NCI-H1930 (cell line): ENCODE data around the gene IGF1R.
A peak's percentile ranks its signal among the peaks of the same experiment; 100 is the strongest.

Source experiments
- DNase-seq, 2 experiments: peaks; one replicate each; lab custom pipeline; 2025; lab: John Stamatoyannopoulos, UW

The IGF1R gene

DNA sequence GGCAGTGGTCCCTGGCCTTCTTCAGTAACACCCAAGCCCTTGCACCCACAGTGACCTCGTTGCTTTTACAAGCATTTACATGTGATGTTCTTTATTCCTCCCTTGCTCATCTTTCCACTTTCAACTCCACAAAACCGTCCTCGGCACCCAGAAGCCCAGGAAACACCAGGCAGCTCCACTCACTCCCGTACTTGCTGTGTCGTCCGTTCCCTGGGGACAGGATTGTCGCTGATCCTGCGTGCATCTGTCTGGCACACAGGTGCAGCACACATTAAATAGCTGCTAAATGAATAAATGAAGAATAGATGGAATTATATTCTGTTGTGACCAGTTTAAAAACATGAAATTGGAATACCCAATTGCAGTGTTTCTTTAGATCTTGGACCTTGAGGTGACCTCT is 239.6 kb downstream of the IGF1R start:
- no peak for DNase-seq

DNA sequence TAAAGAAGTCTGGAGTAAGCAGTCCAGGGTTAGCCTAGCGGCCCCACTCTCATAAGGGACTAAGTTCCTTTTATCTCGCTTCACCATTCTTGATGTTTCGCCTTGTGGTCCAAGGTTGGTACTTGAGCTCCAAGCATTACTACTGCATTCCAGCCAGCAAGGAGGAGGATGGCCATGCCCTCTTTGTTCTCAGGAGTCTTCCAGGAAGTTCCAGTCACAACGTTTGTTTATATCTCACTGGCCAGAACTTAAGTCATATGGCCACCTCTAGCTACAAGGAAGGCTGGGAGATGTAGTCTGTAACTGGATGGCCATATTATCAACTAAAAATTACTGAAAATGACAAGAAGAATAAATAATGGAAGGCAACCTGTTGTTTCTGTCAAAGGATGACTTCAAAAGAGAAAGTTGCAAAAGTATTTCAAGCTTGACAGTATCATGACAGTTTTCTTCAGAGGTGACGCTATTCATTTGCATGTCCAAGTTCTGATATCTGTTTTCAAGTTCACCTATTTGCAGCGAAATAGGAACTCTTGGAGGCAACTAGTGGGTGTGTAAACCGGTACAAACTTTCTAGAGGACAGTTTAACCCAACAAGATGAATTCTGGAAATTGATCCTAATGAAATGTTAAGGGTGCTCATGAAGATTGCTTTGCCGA is 240.6 kb downstream of the IGF1R start:
- DNase-seq: no peak

DNA sequence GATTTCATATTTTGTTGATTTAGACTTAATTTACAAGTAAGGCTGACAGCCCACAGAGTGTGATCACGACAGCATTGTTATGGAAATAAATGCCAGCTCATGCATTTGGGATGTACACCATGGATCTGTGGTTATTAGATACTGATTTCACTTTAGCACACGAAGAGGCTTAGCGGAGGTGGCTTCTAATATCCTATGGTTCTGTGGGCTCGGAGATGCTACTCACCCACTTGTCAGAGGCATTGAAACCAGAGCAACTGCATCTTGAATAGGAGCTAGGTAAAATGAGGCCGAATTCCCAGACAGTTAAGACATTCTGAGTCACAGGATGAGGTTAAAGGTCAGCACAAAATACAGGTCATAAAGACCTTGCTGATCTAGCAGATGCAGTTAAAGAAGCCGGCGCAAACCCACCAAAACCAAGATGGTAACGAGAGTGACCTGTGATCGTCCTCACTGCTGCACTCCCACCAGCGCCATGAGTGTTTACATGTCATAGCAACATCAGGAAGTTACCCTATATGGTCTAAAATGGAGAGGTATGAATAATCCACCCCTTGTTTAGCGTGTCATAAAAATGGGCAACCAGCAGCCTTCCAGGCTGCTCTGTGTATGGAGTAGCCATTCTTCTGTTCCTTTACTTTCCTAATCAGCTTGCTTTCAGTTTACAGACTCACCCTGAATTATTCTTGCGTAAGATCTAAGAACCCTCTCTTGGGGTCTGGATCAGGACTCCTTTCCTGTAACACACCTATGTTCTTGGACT is 241.8 kb downstream of the IGF1R start:
- no peak for DNase-seq

DNA sequence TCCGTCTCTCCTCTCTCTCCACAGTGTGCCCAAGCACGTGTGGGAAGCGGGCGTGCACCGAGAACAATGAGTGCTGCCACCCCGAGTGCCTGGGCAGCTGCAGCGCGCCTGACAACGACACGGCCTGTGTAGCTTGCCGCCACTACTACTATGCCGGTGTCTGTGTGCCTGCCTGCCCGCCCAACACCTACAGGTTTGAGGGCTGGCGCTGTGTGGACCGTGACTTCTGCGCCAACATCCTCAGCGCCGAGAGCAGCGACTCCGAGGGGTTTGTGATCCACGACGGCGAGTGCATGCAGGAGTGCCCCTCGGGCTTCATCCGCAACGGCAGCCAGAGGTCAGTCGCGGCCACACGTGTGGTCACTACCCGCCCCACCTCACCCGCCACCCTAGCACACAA is 243.0 kb downstream of the IGF1R start:
- DNase-seq: no peak

DNA sequence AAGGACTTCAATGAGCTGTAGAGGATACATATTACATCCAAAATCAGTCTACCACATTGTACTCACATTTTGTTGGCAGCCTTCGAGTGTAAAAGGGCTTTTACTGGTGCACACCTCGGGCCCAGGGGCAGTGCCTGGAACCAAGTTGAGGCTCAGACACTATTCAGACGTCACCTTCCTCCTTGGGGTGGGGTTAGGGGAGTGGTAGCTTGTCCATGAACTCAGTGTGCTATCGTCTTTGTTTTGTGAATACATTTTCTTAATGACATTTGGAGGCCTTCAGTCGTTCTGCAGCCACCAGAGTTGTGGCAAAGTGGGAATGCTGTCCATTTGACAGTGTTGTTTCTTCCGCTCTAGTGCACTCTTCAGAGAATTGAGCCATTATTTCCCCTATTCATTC is 245.1 kb downstream of the IGF1R start:
- DNase-seq: no peak

DNA sequence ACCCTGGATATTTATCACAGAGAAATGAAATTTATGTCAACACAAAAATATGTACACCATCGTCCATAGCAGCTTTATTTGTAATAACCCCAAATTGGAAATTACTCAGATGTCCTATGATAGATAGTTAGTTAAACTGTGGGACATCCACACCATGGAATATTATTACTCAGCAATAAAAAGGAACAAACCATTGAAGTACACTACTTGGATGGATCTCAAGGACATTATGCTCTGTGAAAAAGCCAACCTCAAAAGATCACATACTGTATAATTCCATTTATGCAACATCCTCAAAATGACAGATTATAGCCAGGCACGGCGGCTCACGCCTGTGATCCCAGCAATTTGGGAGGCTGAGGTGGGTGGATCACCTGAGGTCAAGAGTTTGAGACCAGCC is 246.0 kb downstream of the IGF1R start:
- DNase-seq: no peak

DNA sequence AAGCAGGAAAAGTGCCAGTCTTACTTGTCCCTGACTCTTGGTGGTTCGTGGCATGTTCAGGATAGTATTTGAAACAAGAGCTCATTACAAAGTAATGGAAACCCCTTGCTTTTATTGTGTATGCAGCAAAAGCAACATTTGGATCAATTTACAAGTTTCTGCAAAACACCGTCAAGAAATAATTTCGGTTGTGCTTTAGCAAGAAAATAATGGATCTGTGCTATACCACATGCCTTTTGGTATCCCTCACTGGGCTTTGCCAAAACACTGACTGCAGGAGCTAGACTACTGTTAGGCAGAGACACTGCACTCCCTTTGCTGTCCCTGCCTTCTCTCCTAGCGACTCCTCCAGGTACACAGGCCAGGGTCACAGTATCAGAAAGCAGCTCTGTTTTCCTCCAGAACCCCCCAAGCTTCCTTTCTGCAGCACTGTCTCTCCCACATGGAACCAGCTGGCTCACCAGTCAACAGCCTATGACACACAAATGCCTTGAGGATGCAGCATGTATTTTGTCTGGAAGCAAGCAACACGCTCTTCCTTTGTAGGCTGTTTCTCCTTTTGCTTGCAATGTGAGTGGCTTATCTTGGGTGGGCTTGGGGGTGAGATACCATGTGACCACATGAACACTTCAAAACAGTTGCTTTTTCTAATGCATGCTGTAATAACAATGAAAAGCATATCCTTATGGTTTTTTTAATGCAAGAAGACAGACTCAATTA is 247.8 kb downstream of the IGF1R start:
- DNase-seq: no peak

DNA sequence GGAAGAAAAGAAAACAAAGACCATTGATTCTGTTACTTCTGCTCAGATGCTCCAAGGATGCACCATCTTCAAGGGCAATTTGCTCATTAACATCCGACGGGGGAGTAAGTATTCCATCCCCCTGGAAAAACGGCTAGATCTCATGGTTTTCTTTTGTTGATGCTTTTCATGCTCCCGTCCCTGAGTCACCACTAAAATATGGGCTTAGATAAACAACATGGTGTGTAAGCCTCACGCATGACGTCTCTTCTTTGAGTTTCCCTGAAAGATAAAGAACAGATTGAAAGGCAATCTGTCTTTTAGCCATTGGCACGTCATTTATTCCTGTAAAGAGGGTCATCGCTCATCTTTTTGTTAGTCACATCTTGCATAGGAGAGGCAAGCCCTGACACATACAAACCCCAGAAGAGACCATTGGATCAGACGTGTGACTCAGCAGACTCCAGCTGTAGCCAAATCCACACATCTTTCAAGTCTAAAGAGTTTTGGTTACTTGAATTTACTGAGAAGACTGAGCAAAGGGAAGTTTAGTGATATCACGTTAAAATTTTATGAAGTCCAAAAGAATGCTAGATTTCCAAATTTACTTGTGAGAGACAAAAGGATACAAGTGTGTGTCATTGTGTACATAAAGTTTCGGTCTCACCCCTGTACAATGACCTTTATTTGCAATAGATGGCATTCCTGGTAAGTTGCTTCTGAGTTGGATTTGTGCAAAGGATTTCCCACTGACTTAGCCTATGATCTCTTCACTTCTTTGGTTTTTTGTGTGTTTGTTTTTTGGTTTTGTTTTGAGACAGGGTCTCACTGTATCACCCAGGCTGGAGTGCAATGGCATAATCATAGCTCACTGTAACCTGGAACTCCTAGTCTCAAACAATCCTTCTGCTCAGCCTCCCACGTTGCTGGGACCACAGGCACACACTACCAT is 248.7 kb downstream of the IGF1R start:
- DNase-seq: no peak

DNA sequence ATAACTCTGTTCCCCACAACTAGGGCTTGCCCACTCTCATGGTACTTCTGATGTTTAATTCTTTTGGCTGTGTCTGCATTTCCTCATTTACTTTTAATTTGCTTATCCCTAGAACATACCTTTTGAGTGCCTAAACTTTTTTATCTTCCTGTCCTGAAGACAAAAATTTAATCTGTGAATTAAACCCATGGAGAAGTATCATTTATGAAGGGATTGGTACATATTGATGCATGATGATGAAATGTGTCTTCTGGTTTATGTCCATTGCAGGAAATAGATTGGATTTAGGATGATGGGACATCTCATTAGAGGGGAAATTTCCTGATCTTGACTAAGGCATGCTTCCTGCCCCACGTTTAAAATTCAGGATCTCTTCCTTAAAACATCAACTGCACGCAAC is 249.8 kb downstream of the IGF1R start:
- no peak for DNase-seq

DNA sequence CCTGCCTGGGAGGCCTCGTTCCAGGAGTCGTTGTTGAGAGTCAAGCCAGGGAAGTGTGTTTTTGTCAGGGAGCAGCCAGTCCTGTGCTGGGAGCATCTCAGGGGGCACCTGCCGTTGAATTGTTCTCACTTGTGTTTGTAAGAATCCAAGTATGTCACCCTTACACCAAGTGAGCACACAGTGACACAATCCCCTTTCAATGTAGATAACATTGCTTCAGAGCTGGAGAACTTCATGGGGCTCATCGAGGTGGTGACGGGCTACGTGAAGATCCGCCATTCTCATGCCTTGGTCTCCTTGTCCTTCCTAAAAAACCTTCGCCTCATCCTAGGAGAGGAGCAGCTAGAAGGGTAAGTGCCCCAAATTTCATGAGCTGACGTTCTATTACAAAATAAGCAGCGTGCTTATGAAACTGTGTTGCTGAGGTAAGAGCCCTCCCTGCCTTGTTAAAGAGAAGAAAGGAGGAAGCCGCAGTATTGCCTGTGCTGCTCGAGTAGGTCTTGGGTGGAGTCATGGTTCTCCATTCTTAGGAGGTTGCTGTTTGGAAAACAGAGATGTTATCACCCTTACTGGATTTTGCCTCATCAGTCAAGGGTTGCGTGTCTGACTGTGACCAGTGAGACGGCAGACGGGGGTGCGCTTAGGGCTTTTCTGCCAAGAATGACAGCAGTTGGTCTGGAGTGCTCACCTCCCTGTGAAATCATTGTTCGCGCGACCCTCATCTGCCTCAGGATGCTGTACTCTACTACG is 251.1 kb downstream of the IGF1R start:
- no peak for DNase-seq

DNA sequence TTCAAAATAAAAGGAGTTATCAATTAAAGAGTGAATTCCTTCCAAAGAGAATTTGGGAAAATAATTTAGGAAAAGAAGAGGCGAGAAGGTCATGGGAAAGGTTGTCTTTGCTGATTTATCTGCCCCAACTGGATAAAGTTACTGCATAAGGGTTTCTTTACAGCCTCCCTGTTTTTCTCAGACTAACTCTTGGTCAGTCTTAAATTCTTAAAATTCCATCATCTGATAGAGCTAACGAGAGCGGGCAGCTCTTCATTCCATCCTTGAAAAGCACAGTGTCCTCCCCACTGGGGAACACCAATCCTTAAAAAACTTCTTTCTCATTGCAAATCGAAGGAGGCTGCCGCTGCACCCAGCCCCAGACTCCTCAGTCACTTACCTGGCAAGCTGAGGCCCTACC is 252.0 kb downstream of the IGF1R start:
- no peak for DNase-seq

DNA sequence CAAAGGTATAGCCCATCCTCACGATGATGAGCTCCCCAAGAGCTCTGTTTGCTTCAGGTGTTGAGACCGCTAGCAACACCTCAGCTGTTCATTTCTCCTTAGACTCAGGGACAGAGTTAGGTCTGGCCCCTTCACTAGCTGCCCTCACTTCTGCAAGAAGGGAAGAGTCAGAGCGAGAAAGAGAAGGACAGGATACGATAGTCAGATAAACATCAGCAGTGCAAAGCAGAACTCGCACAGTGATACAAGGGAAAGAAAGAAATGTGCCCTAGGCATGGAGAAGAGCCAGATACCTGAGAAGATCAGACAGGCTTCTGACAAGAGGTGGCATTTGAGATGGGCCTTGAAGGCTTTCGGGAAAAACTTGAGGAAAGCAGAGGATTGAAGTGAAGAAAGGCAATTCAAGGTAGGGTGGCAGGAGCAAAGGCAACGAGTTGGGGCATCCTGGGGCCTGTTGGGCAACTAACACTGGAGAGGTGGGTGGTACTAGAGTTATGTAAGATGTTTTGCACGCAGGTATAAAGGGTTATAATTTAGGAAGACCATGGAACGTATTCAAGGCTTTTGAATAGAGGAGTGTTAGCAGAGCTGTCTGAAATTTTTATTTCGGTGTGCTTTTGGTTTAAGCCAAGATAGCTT is 253.2 kb downstream of the IGF1R start:
- DNase-seq: no peak

DNA sequence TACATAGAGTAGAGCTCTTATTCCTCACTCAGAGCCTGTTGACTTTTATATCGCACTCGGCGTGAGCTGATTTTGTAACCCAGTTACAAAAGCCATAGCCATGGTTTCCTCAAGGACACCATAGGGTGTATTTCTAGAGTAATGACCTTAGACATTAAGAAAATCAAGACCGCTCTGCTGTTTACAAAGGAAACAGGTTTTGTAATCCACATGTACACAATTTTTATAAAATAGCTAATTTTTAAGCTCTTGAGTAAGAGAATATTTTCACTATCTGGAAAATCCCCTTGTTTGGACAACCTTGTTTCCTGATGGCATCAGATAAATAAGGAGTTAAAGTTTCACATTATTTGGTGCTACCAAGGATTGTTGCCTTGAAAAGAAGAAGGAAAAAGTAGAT is 254.6 kb downstream of the IGF1R start:
- no peak for DNase-seq

DNA sequence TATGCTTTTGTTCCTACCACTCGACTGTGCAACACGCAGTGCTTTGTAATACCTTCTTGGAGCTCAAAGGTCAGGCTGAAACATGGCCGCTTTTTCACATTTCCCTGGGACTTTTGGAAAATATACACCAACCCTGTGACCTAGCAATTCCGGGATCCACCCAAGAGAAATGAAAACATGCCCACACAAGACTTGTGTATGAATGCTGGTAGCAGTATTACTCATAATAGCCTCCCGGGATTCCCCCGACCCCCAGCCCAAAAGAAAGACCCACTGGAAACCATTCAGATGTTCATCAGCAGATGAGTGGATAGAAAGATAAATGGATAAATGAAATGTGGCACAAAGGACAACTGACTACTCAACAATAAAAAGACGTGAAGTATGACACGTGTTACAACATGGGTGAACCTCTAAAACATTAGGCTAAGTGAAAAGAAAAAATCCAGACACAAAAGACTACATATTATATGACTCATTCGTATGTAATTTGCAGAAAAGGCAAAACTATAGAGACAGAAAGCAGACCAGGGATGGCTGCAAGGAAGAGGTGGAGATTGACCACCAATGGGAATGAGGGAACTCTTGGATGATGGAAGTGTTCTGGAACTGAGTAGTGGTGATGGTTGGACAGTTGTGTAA is 255.2 kb downstream of the IGF1R start:
- DNase-seq: no peak

DNA sequence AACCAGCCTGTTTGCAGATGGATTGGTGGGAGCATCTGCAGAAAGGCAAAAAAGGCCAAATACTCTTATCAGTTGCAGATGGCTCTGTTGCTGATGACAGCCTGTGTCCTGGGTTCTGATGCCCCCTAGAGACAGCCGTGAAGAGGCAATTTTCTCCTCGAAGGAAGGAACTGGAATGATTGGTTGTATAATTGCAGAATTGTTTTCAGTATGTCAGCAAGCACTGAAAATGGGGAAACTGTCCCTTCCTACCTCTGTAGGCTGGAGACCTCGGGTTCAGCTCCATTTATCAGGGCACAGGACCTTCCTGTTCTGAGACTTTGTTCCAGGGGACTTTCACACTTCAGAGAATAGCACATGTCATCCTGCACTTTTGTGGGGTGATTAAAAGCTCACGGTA is 256.2 kb downstream of the IGF1R start:
- DNase-seq: peak in 1 of 2 experiments; percentile 2

DNA sequence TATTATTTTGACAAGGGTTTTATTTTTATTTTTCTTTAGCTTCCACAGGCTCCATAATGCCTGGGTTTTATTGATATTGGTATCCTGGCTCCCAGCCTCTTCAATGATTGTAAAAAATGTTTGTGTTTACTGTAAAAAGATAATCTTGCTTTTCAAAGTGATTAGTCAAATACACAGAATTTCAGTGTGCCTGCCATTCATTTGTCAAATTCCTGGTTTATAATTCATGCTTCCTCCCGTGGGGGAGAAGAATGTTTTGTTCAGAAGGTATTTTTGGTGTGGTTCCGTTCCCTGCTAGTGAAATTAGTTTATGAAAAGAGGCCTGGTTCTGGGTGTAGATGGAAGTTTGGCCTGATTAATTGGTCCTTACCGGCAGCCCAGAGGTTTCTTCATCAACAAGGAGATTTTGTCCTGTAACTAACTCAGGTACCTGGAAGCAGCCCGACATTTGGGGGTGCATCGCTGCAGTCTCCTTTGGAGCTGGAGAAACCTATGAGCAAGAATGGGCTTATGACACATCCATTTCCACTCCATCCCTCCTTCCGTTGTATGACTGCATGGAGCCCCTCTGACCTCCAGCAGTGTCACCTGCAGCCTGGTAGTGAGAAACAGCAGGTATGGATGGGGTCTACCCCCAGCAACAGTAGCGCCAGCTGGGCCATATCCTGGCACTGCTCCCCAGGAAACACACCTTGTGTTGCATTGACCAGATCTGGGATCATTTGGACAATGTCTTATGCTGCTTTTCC is 257.8 kb downstream of the IGF1R start:
- no peak for DNase-seq

DNA sequence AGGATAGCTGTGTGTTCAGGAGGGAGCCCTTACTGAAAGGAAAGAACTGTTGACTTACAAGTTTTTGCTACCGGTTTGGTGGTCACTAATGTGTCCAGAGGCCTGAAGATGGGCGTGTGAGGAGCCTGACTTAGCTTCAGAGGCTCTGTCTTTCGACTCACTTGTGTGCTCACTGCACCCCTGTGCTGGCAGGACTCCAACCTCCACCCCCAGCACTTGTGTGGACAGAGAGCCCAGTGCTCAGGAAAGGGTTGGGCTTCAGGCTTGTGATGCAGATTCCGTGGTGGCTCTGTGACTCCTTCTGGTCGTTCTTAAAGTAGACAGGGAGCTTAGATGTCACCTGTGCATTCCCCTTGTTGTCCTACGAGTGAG is 258.4 kb downstream of the IGF1R start:
- DNase-seq: no peak

DNA sequence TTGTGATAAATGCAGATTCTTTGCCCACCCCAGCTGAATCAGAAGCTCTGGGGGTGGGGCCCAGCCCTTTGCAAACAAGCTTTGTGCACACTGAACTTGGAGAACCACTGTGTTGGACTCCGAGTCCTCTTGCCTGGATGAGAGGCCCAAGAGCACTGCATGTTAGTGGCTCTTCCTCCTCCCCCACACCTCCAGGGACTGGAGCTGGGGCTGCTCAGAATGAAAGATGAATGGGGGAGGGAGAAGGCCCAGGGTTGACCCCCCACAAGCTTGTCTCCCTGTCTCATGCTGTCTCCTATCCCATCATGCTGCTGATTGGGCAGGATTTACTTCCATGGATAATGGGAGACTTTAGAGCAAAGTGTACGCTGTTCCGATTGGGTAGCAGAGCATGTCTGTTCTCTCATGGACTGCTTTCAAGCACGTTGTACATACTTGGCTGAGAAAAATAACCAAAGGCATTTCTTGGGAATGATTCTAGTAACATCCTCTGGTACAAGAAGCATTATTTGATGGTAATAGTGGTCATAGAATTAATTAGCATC is 259.7 kb downstream of the IGF1R start:
- DNase-seq: no peak
